ENCODE results near the gene ZER1.

The ZER1 gene

DNA sequence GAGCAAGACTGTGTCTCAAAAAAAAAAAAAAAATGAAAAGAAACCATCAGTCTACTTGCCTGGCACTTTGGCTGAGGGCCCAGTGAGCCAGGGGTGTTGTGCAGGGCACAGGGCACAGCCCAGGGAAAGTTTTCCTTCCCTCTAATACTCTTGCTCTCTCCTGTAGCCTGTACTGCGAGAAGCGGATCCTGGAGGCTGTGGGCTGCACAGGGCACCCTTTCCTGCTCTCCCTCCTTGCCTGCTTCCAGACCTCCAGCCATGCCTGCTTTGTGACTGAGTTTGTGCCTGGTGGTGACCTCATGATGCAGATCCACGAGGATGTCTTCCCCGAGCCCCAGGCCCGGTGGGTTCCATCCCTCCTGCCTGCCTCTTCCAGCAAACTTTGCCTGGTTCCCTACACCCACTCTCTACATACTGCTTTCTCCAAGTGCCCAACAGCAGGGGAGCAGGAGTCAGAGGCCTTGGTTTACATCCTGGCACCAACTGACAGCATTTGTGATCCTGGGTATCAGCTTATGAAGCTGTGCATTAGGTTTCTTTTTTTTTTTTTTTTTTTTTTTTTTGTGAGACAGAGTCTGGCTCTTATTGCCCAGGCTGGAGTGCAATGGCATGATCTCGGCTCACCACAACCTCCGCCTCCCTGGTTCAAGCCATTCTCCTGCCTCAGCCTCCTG, 55.0 kb downstream of the ZER1 start:
- no peak overlapping the region for H3K27ac ChIP-seq
- no peaks in the 10 kb centered on the region for H3K36me3 ChIP-seq (ENCODE audit: insufficient read depth)
- H3K4me2 ChIP-seq, result no peak overlapping the region
- H2AFZ ChIP-seq (ENCODE audit: low read depth), result no peak overlapping the region
- TF ChIP-seq CTCF (conservative IDR thresholded peaks at IDR 0.05; ENCODE audit: low read depth, low read length), result no peak
- H3K4me1 ChIP-seq (ENCODE audit: low read depth, poor library complexity, severe bottlenecking), result no peaks in the 10 kb centered on the region
- no peaks in the 10 kb centered on the region for H4K20me1 ChIP-seq (ENCODE audit: insufficient read depth)
- H3K4me3 ChIP-seq (IDR thresholded peaks at IDR 0.05; ENCODE audit: insufficient read depth, low read depth, low read length), result no peak overlapping the region
- no peaks in the 10 kb centered on the region for H3K27me3 ChIP-seq (ENCODE audit: insufficient read depth, low read depth)
- no peak overlapping the region for H3K9ac ChIP-seq
- H3K79me2 ChIP-seq (ENCODE audit: insufficient read depth, low read depth), result no peaks in the 10 kb centered on the region

DNA sequence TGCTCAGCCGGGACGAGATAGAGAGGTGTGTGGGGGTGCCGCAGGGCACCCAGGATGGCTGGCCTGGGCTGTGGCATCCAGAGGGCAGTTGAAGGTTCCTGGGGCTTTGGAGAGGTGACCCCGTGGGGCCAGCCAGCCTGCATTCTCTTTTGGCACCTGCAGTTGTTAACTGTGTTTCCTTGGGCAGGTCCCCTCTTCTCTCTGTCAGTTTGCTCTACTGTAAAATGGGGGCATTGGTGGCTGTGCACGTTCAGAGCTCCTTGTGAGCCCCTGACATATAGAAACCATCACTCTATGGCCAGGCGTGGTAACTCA, 56.3 kb downstream of the ZER1 start:
- no peaks in the 10 kb centered on the region for H3K36me3 ChIP-seq (ENCODE audit: insufficient read depth)
- no peak for TF ChIP-seq CTCF (conservative IDR thresholded peaks at IDR 0.05; ENCODE audit: low read depth, low read length)

DNA sequence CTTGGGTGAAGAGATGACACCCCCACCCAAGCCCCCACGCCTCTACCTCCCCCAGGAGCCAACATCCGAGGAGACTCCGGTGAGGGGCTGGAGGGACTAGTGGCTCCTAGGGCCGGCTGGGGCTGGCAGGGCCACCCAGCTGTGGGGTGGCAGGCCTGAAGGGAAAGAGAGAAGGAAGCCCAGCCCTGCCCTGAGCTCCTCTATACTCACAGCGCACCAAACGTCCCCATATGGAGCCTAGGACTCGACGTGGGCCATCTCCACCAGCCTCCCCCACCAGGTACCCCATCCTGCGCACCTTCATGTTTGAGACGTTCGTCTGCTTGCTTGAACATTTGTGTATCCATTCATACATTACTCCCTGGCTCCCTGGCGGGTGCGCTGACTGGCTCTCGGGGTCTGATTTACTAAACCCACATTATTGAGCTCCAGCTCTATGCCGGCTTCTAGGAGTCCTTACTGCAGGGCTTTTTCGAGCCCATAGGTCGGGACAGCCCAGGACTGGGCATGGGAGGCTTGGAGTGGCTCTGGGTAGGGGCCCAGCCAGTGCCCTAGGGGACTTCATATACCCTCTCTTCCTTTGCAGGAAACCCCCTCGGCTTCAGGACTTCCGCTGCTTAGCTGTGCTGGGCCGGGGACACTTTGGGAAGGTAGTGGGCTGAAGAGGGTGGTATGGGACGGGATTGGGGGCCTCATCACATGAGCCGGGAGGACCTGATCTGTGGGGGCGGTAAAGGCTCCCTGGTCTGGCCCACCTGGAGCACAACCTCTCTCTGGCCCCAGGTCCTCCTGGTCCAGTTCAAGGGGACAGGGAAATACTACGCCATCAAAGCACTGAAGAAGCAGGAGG, 56.9 kb downstream of the ZER1 start:
- Histone ChIP-seq H3K9ac (no peak overlapping the region), H3K79me2 (ENCODE audit: insufficient read depth, low read depth) (no peaks in the 10 kb centered on the region), H3K27me3 (ENCODE audit: insufficient read depth, low read depth) (no peaks in the 10 kb centered on the region), H3K27ac (no peak overlapping the region), H3K4me1 (ENCODE audit: low read depth, poor library complexity, severe bottlenecking) (no peaks in the 10 kb centered on the region), H3K4me2 (no peak overlapping the region), H3K36me3 (ENCODE audit: insufficient read depth) (no peaks in the 10 kb centered on the region), H4K20me1 (ENCODE audit: insufficient read depth) (no peaks in the 10 kb centered on the region), H2AFZ (ENCODE audit: low read depth) (no peak overlapping the region), H3K4me3 (IDR thresholded peaks at IDR 0.05; ENCODE audit: insufficient read depth, low read depth, low read length) (no peak overlapping the region)
- TF ChIP-seq CTCF (conservative IDR thresholded peaks at IDR 0.05; ENCODE audit: low read depth, low read length), result no peak

More for the DNA sequence above, 56.3 kb downstream of the ZER1 start:
- Histone ChIP-seq H4K20me1 (ENCODE audit: insufficient read depth) (no peaks in the 10 kb centered on the region), H3K4me3 (IDR thresholded peaks at IDR 0.05; ENCODE audit: insufficient read depth, low read depth, low read length) (no peak overlapping the region), H3K27me3 (ENCODE audit: insufficient read depth, low read depth) (no peaks in the 10 kb centered on the region), H3K4me1 (ENCODE audit: low read depth, poor library complexity, severe bottlenecking) (no peaks in the 10 kb centered on the region), H3K4me2 (no peak overlapping the region), H3K9ac (no peak overlapping the region), H3K27ac (no peak overlapping the region), H3K79me2 (ENCODE audit: insufficient read depth, low read depth) (no peaks in the 10 kb centered on the region), H2AFZ (ENCODE audit: low read depth) (no peak overlapping the region)

DNA sequence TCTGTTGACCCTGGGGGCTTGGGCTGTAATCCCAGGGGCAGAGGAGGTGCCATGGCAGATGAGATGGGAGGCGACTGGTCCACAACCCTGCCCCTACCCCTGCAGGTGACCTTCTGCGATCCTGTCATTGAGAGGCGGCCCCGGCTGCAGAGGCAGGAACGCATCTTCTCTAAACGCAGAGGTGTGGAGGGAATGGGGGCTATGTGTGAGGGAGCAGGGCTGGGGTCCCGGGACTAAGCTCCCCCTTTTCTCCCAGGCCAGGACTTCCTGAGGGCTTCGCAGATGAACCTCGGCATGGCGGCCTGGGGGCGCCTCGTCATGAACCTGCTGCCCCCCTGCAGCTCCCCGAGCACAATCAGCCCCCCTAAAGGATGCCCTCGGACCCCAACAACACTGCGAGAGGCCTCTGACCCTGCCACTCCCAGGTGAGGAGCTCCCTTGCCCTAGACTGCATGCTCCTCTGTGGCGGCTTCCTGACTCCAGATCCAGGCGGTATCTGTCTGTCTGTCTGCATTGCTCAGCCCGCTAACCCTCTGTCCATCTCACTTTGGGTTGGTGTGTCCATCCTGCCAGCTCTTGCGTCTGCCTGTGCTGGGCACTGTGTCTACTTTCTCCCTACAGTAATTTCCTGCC, 57.7 kb downstream of the ZER1 start:
- no peak overlapping the region for H3K4me3 ChIP-seq (IDR thresholded peaks at IDR 0.05; ENCODE audit: insufficient read depth, low read depth, low read length)
- no peak overlapping the region for H3K27ac ChIP-seq
- no peaks in the 10 kb centered on the region for H3K27me3 ChIP-seq (ENCODE audit: insufficient read depth, low read depth)
- TF ChIP-seq CTCF (conservative IDR thresholded peaks at IDR 0.05; ENCODE audit: low read depth, low read length), result no peak
- no peaks in the 10 kb centered on the region for H3K4me1 ChIP-seq (ENCODE audit: low read depth, poor library complexity, severe bottlenecking)
- H3K4me2 ChIP-seq, result no peak overlapping the region
- H3K79me2 ChIP-seq (ENCODE audit: insufficient read depth, low read depth), result no peaks in the 10 kb centered on the region
- no peak overlapping the region for H3K9ac ChIP-seq
- no peaks in the 10 kb centered on the region for H3K36me3 ChIP-seq (ENCODE audit: insufficient read depth)
- H2AFZ ChIP-seq (ENCODE audit: low read depth), result no peak overlapping the region
- H4K20me1 ChIP-seq (ENCODE audit: insufficient read depth), result no peaks in the 10 kb centered on the region
